RKO (cell line): ENCODE results near the gene ZNF653.

ENCODE experiments used
- DNase-seq: peaks from one replicate; pipeline ENCODE4 v3.0.0-alpha.2; 2016; ENCODE audit warnings: low spot score

The ZNF653 gene, protein sequence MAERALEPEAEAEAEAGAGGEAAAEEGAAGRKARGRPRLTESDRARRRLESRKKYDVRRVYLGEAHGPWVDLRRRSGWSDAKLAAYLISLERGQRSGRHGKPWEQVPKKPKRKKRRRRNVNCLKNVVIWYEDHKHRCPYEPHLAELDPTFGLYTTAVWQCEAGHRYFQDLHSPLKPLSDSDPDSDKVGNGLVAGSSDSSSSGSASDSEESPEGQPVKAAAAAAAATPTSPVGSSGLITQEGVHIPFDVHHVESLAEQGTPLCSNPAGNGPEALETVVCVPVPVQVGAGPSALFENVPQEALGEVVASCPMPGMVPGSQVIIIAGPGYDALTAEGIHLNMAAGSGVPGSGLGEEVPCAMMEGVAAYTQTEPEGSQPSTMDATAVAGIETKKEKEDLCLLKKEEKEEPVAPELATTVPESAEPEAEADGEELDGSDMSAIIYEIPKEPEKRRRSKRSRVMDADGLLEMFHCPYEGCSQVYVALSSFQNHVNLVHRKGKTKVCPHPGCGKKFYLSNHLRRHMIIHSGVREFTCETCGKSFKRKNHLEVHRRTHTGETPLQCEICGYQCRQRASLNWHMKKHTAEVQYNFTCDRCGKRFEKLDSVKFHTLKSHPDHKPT

DNA sequence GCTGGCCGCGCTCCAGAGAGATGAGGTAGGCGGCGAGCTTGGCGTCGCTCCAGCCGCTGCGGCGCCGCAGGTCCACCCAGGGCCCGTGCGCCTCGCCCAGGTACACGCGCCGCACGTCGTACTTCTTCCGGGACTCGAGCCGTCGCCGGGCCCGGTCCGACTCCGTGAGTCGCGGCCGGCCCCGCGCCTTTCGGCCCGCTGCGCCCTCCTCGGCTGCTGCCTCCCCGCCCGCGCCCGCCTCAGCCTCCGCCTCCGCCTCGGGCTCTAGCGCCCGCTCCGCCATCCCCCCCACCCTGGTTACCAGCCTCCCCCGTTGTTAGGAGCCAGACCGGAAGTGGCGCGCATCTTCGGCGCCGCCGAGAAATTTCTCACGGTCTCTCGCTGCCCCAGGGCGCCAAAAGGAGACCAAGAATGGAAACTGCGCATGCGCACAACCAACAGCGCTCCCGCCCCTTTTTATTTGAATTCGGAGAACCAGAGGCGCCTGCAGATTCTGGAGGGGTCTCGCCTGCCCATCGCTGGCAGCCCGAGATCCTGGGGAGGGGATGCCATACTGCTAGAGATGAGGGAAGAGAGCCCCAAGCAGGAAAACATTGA is at the start of gene ZNF653:
ZNF653 (minus strand) TSS at position 336 of the 597 bp plus-strand sequence; CDS start at position 283, 53 bp downstream.
- DNase-seq, result peak; percentile 95

DNA sequence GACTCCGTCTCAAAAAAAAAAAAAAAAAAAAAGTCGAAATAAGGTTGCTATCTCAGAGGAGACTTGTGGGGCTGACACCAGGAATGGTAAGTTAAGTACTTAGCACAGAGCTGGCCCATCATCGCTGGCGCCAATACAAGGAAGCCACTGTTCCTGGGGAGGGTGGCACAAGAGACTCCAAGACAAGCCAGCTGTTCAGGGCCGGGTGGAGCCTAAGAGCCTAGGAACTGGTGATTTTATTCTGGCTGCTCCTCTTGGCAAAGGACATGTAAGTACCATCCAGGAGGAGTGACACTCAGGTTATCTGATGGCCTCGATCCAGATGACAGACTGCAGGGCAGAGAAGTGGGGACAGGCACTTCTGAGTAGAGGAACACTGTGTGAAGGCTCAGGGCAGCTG is 49.6 kb upstream of the ZNF653 start:
- no peak for DNase-seq

DNA sequence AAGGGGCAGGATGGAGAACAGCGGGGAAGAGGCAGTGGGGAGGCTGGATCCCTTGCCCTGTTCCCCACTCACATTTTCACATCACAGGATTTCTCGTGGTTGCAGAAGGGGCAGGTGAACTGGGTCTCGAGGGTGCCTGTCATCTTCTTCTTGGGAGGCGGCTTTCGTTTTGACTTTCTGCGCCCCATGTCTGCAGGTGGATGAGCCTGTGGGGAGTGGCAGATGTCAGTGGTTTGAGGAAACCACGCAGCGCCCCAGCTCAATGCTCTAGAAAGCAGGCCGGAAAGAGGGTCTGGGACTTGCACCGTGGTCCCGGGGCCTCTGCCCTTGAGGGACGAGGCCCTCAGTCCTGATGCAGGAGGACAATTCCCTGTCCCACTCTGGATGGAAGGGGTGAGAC is 48.5 kb upstream of the ZNF653 start:
- DNase-seq, result no peak

DNA sequence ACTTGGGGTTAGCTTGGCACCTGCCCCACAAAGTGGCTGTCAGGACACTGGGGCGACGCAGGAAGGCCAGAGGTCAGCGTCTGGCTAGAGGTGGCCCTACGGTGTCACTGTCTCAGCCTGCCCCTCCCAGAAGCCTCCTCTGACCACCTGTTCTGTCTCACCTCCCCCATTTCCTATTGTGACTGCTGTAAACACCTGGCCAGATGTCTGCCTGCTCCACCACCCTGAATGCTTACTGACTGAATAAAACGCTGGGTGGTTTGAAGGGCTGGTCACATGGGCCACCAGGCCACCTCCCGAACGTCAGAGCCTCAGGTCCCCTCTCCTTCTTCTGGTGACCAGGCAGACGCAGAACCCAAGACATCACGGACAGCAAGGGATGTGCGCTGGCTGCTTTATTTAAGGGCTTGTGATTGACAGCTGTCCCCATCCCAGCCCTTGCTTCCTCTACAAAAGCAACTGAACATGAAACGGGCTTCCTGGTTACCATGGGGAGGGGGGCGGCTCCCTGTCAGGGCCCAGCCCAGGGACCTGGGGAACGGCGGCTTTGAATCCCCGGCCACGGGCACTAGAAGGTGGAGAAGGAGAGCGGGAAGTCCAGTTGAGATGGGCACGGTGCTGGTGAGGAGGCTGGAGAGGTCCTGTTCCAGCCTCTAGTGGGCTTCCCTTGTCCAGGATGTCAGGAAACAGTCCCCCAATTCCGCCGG is 47.2 kb upstream of the ZNF653 start:
- no peak for DNase-seq

DNA sequence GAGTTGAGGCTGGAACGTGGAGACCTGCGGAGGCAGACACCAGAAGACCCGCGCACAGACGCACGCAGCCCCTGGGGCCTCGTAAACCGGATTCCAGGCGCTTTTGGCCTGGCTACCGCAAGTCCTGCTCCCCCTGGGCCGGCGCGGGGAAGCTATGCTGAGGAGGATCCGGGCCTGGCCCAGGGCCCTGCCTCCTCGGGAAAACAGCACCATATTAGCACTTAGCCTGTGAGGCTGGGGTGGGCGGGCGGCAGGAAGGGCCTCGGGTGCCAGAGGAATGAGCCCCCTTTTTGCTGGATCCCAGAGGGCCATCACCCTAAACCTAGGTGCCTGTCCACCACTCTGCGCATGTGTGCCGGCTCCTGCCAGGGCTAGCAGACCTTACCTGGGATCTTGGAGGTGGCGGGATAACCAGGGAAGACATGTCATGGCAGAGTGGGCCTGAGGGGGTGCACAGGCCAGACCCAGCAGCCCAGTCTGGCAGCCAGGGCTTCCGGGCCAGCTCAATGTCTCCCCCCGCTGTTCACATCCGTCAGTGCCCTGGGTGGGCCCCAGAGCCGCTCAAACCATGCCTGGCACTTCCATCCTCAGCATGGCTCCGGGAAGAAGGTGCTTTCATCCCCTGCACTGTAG is 46.1 kb upstream of the ZNF653 start:
- DNase-seq, result no peak

DNA sequence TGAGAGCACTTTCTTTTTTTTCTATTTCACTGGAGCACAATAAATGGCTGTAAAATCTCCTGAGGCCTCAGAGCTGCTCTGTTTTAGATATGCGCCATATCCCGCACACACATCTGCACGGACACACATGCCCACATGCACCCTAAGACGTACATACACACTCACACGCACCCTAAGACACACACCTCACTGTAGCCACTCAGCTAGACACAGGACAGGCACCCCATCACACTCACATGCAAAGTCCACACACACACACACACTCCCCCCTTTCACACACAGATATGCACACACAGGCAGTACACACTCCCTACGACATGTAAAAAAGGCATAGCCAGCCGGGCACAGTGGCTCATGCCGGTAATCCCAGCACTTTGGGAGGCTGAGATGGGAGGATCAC is 44.6 kb upstream of the ZNF653 start:
- DNase-seq, result no peak

DNA sequence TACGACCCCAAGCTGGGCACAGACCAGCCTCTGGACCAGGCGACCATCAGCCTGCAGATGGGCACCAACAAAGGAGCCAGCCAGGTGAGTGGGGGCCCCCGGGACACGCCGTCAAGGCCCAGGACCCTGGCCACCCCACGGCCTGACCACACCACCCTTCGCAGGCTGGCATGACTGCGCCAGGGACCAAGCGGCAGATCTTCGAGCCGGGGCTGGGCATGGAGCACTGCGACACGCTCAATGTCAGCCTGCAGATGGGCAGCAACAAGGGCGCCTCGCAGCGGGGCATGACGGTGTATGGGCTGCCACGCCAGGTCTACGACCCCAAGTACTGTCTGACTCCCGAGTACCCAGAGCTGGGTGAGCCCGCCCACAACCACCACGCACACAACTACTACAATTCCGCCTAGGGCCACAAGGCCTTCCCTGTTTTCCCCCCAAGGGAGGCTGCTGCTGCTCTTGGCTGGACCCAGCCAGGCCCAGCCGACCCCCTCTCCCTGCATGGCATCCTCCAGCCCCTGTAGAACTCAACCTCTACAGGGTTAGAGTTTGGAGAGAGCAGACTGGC is 43.8 kb upstream of the ZNF653 start:
- no peak for DNase-seq

DNA sequence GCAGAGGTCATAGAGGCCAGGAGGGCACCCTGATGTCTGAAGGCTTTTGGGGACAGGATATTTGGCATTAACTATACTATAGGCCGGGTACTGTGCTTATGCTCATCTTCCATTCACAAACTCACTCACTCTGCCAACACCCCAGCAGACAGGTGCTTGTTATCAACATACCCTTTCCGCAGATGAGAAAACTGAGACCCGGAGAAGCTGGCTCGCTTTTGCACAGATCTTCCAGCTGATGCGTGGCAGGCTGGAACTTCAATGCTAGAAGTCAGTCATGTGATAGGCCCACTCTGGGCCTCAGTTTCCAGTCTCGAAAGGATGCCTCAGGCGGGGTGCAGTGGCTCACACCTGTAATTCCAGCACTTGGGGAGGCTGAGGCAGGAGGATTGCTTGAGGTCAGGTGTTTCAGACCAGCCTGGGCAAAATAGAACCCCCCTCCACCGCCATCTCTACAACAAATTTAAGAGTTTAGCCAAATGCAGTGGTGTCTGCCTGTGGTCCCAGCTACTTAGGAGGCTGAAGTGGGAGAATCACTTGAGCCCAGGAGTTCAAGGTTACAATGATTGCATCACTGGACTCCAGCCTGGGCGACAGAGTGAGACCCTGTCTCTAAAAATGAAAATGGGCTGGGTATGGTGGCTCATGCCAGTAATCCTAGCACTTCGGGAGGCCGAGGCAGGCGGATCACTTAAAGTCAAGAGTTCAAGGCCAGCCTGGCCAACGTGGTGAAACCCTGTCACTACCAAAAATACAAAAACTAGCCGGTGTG is 42.5 kb upstream of the ZNF653 start:
- DNase-seq, result no peak

DNA sequence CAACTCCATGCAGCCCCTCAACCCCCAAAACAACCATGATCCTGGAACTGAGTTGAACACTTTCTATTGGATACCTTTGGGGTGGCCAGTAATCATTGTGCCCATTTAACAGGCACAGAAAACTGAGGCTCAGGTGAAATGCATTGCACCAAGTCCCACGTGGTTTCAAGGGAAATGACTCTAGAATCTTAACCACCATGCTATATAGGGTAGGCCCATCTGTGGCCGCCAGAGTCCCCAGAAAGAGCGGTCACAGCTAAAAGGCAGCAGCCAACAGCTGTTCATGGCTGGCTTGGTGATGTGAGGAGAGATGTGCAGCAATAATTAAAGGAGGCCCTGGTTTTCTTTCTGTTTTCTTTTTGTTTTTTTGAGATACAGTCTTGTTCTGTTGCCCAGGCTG is 35.6 kb upstream of the ZNF653 start:
- DNase-seq, result no peak

DNA sequence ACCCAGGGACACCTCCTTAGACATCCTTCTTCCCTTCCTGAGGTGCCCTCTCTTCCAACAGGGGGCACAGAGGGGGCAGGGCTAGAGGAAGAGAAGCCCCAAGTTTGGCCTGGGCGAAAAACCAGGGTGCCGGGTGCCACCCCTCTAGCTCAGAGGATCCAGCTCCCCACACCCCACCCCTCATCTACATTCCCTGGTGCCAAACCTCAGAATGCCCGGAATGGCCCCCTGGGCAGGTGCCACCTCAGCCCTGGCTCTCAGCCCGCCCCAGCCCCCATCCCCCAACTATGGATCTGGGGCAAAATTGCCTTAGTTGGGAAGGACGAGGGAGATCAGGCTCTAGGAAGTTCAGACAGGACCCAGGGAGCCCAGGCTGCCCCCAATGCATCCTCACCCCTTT is 35.0 kb upstream of the ZNF653 start:
- DNase-seq, result no peak

DNA sequence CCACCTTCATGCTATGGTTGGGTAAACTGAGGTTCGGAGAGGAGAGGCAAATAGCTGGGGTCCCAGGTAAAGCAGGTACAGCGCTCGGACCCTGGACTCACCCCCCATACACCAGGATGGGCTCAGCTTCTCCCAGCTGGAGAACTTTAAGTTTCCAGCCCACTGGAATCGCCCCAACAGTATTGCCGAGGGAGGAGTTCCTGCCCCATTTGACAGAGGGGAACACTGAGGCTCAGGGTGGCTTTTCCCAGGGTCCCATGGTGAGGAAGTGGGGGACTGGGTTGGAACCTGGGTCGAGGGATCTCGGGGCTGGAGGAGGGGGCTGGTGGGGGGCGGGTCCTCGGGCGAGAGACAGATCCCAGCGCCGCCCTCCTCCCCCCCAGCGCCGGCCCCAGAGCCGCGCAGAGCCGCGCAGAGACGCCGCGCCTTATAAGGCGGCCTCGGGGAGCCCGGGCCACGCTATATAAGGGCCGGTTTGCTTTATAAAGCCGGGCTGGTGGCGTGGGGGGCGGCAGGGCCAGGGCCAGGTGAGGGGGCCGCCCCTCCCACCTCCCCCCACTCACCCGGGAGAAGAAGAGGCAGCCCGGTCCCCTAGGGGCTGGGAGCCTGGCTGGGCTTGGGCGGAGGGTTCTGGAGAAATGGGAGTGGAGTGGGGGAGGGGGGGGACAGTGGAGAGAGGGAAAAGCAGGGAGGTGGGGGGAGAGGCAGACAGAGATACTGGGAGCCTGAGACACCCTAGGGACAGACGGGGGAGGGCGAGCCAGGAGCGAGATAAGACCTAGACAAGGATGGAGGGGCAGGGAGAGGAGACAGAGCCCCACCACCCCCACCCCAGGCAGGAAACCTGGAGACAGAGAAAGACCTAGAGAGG is 34.1 kb upstream of the ZNF653 start:
- no peak for DNase-seq

DNA sequence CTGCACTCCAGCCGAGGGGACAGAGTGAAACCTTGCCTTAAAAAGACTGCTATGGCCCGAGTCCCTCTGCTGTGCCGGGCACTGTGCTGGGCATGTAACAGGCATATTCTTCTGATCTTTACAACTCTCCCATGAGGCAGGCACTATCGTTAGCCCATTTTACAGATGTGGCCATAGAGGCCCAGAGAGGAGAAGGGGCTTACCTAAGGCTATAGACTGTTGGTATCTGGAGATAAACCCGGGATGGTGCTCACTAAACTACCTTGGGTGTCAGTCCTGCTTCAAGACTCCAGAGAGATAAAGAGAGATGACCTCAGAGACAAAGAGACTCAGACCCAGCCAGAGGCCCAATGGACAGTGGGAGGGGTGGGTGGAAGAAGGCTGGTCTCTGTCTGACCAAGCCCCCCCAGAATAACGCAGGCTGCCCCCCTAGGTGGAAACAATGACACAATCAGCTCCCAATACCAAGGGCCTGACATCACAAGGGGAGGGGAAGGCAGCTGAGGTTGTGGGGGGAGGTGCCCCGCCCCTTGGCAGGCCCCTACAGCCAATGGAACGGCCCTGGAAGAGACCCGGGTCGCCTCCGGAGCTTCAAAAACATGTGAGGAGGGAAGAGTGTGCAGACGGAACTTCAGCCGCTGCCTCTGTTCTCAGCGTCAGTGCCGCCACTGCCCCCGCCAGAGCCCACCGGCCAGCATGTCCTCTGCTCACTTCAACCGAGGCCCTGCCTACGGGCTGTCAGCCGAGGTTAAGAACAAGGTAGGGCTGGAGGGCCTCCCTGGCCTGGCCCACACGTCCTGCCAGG is 32.8 kb upstream of the ZNF653 start, which contains the start of gene CNN1:
CNN1 (plus strand) TSS at position 620 of the 805 bp plus-strand sequence; CDS start at position 697, 77 bp downstream.
- no peak for DNase-seq

DNA sequence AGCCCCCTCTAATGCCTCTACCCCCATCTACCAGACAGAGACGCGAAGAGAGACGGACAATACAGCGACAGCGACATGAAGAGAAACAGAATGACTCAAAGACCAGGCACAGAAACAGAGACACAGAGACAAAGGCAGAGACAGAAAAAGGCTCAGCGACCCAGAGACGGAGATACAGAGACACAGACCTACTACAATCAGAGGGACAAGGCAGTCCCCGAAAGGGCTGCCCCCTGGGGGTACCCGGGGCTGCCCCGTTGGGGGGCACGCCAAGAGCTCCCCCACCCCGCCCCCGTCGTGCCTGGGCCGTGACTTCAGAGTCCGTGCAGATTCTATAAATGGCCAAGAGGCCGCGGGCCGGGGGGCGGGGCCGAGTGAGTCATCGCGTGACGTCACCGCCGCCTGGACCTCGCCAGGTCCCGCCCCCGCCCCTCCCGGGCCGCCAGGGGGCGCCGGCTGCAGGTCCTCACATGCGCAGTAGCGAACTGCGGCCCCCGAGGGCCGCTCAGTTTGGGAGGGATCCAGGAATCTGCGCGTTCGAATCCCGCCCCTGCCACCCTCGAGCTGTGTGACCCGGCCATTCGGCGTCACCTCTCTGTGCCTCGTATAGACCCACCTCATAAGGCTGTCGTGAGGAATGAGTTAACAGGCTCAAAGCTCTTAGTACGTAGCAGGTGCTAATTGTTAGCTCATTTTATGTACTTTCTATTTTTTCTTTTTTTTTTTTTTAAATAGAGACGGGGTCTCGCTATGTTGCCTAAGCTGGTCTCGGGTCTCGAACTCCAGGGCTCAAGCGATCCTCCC is 30.4 kb upstream of the ZNF653 start:
- peak; percentile 89 for DNase-seq

DNA sequence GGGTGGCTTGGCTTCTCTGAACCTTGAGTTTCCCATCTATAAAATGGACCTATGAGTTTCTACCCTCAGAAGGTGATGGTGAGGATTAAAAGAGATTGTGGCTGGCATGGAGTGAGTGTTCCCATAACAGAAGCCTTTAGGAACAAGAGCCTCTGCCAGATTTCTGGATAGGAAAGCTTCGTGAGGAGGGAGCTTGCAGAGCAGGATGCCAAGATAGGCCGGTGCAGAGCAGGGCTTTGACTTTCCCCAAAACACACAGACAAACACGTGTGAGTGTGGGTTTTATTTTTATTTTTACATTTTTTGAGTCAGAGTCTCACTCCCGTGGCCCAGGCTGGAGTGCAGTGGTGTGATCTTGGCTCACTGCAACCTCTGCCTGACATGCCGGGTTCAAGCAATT is 29.3 kb upstream of the ZNF653 start:
- DNase-seq, result no peak

DNA sequence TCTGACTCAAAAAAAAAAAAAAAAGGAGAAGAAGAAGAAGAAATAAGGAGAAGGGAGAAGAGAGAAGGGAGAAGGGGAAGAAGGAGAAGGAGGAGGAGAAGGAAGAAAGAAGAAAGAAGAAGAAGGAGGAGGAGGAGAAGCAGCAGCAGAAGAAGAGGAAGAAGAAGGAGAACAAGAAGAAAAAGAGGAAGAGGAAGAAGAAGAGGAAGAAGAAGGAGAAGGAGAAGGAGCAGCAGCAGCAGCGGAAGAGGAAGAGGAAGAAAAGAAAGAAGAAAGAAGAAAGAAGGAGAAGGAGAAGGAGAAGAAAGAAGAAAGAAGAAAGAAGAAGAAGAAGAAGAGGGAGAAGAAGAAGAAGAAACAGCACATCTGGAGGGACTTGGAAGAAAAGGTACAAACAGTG is 28.9 kb upstream of the ZNF653 start:
- no peak for DNase-seq

DNA sequence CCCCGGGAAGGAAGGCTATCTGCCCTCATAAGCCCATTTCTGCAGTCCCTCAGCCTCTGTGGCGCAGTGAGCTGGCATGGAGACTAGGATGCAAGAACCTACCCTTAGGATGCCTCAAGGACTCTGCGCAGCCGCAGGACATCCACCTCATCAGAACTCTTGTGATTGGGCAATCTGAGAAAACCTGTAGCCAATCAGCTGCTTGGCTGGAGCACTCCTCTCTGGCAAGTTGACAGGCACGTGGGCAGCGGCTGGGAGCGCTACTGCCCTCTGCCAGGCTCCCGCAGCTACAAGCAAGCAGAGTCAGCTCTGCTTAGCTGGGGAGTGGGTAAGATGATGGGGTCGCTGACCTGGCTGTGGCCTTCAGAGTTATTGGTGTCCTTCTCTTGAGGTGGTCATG is 24.8 kb upstream of the ZNF653 start:
- DNase-seq, result peak; percentile 98

DNA sequence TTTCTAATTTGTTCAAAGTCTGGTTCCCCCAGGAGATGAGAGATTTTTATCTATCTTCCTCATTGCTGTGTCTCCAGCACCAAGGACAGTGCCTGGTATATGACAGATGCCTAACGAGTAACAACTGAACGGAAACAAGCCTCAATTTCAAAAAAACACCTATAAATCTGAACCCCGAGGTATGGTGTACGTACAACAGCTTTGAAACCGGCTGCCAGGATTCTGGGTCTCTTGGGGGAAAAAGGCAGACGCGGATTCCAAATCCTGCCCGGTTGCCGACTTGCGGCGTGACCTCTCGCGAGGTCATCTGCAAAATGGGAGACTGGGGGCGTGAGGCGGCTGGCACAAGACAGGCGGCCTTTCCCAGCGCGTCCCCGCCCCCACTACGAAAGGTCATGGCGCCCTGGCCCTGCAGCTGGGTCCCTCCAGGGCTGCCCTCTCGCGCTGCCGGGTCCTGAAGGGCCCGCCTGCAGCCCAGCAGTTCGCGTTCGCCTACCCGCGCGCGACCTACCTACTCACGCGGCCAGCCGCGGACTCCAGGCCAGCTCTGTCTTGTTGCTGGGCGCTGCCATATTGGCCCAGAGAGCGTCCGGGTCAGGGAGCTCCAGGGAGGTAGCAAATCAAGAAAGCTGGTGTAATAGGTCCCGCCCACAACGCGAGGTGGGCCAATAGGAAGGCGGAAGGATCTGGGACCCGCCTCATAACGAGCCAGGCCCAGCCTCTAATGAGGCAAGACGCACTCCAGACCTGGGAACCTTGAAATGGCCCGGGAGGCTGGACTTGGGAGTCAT is 23.1 kb upstream of the ZNF653 start, which contains the start of gene ECSIT:
ECSIT (minus strand) TSS at position 584 of the 791 bp plus-strand sequence. CDS start 9,964 bp downstream, outside the sequence.
- peak; percentile 99 for DNase-seq
